Forelimb muscle (tissue), 1 donor: Measurements from ENCODE around the gene ANKUB1. TPM values are rescaled to one million over a fixed set of nuclear protein-coding genes. Genes with fewer than 3 reads are reported as not detected.
"Not testable (repeated sequence)": the region's sequence is repeated elsewhere in the genome, so short reads cannot be mapped to it uniquely, and the experiment has no call there.

Experiments
- DNase-seq: peaks from one replicate; pipeline ENCODE4 v3.0.0-alpha.2; 2013; ENCODE audit warnings: low read depth
- polyA plus RNA-seq: library from polyadenylated mRNA; unstranded; fragments of 120-200 nt; gene quantifications from one replicate; pipeline ENCODE4 v1.2.1, GENCODE V29; 2013; ENCODE audit not compliant: insufficient read length

ANKUB1 gene
- not detected for polyA plus RNA-seq

GRCh38 chr3:149792452-149793270 is at the start of gene ANKUB1:
Gene ANKUB1, minus strand, starts transcription at chr3:149792554. Its CDS starts 188 bp downstream, at chr3:149792366.
- DNase-seq, result no peak

GRCh38 chr3:149839896-149840295 is 47.5 kb upstream of the ANKUB1 start:
- no peak for DNase-seq

GRCh38 chr3:149839469-149839868 is 47.1 kb upstream of the ANKUB1 start:
- DNase-seq, result not testable (repeated sequence)

GRCh38 chr3:149838491-149838890 is 46.1 kb upstream of the ANKUB1 start:
- DNase-seq, result not testable (repeated sequence)

GRCh38 chr3:149833241-149833640 is 40.9 kb upstream of the ANKUB1 start:
- DNase-seq, result no peak

GRCh38 chr3:149832086-149832485 is 39.7 kb upstream of the ANKUB1 start:
- DNase-seq, result no peak

DNA sequence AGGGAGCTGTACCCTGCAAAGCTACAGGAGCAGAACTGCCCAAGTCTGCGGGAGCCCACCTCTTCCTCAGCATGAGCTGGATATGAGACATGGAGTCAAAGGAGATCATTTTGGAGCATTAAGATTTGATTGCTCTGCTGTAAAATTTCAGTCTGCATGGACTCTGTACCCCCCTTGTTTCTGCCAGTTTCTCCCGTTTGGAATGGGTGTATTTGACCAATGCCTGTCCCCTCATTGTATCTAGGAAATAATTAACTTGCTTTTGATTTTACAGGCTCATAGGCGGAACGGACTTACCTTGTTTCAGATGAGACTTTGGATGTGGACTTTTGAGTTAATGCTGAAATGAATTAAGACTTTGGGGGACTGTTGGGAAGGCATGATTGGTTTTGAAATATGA is 39.0 kb upstream of the ANKUB1 start:
- no peak for DNase-seq

DNA sequence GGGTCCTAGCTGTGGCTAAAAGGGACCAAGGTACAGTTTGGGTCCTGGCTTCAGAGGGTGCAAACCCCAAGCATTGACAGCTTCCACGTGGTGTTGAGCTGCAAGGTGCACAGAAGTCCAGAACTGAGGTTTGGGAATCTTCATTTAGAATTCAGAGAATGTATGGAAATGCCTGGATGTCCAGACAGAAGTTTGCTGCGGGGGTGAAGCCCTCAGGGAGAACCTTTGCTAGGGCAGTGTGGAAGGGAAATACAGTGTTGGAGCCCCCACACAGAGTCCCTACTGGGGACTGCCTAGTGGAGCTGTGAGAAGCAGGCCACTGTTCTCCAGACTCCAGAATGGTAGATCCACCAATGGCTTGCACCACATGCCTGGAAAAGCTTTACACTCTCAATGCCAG is 38.5 kb upstream of the ANKUB1 start:
- DNase-seq, result no peak

DNA sequence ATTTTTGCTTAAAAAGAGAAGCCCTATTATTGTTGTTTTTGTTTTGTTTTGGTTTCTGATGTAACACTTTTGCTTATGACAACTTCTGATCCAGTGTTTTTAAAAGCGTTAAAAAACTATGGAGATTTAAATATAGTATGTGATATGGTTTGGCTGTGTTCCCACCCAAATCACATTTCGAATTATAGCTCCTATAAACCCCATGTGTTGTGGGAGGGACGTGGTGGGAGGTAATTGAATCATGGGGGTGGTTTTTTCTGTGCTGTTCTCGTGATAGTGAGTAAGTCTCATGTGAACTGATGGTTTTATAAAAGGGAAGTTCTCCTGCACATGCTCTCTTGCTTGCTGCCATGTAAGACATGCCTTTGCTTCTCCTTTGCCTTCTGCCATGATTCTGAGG is 37.3 kb upstream of the ANKUB1 start:
- not testable (repeated sequence) for DNase-seq

DNA sequence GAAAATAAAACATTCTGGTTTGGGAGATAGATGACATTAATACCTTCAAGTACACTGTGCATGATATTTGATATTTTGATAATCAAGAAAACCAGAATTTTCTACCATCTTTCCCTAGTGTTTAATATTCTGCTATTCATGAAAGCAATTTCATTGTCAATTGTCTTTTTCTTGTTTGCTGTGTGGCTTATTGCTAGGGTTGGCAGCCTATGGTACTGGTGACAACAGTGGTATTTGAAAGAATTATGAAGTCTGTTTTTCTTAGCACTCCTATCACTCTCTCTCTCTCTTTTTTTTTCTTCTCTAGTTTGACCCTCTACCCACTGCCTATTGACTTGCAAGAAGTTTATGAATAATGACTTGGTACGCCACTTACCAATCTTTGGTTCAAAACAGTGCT is 36.0 kb upstream of the ANKUB1 start:
- DNase-seq, result no peak

- DNase-seq, result no peak
Observed at GRCh38 chr3:149826636-149827035, 34.3 kb upstream of the ANKUB1 start.

DNA sequence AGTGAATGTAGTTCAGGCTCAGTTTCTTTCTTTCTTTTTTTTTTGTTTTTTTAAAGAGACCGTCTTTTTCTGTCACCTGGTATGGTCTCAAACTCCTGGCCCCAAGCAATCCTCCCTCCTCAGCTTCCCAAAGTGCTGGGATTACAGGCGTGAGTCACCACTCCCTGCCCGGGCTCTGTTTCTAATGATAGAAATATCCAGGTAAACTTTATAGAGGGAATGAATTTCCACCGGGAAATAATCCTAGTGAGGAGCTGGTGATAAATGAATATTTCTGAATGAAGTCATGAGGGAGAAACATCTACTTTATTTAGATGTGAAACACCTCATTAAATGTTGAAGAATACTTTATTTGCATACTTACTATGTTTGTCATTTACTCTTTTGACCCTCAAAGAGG is 27.8 kb upstream of the ANKUB1 start:
- DNase-seq, result no peak

DNA sequence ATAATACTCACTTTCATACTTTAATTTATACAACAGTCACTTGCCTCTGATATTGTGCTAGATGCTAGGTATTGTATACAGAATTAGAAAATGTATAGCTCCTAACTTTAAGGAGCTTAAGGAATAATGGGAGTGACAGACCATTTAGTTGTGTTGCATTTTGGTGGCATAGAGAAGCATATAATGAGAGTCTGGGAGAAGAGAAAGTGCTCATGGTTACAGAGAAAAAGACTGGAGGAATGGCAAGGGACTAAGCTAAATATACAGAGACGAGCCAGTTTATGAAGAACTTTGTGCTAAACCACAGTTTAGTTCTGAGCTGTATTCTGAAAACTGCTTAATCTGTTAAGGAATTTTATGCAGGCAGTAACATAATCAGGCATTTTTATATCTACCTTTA is 27.1 kb upstream of the ANKUB1 start:
- no peak for DNase-seq

- DNase-seq, result no peak
Observed at GRCh38 chr3:149816986-149817385, 24.6 kb upstream of the ANKUB1 start.

DNA sequence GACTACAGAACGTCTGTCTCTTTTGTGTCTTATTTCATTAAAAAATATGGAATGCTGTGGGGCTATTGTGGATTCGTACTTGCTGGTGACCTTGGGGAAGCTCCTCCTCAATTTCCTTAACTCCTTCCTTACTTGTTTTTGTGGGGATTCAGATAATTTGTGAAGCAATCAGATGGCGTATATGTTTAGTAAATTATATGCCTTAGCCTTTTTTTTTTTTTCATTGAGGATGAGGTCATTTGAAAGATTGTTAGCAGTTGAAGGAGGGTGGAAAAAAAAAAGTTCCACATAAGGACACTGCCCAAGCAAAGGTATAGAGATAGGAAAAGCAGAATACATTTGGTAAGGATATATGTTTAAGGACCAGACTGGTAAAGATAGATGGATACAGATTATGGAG is 24.0 kb upstream of the ANKUB1 start:
- DNase-seq, result no peak

GRCh38 chr3:149815728-149816127 is 23.4 kb upstream of the ANKUB1 start:
- DNase-seq, result no peak

DNA sequence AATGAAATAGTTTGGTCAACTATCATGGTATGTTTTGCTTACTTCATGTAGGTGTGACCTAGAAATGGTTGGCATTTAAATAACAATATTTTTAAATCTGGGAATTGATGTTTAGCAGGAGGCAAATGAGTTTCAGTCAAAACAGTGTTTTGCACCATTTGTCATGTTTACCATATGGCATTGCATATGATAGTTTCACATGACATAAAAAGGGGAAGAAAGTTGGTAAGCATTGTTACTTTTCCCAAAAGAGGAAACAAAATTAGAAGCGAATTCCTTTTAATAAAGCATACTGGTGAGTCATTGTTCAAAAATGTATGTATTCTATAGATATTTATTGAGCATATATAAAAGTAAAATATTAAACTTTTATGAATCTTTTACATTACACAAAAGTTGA is 23.0 kb upstream of the ANKUB1 start:
- no peak for DNase-seq

GRCh38 chr3:149813367-149814281 is 21.3 kb upstream of the ANKUB1 start:
- no peak for DNase-seq

DNA sequence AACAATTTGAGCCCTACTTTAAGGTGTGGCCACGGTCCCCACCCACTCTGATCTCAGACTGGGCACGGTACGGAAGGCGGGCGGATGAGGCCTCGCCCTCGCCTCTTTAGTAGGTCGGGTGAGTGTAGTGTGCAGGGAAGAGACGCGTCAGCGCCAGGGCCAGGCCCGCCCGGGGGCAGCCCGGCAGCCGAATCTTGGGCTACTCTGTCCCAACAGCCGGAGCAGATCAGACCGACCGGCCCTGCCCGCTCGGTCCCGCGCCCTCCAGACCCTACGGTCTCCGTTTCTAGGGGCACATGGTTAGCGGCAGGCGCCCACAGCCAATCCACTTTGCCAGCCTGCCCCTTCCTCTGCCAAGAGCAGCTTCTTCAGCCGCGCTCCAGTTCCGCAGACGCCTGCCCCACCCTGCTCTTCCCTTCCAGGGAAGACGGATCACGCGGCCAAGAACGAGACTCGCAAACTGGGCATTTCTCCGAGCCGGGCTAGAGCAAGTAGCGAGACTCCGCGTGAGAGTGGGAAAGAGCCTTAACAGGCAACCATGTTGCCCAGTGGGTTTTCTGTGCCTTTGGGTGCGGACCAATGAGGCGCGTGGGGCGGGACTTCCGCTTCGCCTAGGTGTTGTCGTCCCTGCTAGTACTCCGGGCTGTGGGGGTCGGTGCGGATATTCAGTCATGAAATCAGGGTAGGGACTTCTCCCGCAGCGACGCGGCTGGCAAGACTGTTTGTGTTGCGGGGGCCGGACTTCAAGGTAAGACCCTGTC is 20.4 kb upstream of the ANKUB1 start, which contains the start of gene RNF13:
RNF13 (plus strand) TSS at position 610 of the 761 bp plus-strand sequence. CDS start 32,812 bp downstream, outside the sequence.
- DNase-seq, result peak; percentile 92

DNA sequence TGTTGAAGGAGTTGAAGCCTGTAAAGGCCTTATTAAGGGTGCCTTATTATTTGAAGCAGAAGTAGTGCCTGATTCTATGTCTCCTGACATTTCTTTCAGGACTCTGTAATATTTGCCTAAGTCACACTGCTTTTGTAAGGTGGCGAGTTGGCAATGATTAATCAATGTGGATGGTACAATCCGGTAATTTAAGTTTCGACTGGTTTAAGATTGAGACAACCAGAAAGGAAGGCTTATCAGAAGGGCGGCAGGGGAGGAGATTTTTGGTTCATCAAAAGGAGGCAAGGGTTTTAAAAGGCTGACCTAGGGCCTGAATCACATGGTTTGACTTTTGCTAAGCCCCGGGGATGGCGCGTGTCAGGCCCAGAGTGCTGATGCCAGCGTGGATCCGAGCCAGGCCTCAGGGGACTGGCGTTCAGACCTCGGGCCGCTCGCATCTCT is 19.8 kb upstream of the ANKUB1 start:
- no peak for DNase-seq

DNA sequence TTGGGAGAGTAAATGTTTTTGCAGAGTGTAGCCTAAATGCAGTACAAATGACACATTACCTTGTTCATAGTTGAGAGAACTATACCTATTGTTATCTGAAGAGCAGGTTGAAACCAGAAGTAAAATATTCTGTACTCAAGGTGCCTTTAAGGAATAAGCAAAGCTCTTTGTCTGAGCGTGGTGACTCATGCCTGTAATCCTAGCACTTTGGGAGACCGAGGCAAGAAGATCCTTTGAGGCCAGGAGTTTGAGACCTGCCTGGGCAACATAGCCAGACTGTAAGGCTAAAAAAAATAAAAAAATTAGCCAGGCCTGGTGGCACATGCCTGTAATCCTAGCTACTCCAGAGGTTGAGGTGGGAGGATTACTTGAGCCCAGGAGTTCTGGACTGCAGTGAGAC is 18.5 kb upstream of the ANKUB1 start:
- DNase-seq, result no peak

- no peak for DNase-seq
Observed at GRCh38 chr3:149809699-149810098, 17.3 kb upstream of the ANKUB1 start.
